ENCODE data around the gene SRGAP3. TPM values are rescaled to one million over a fixed set of nuclear protein-coding genes. Genes with fewer than 3 reads are reported as not detected.

The SRGAP3 gene
- total RNA-seq, 2 experiments from 2014 or later: 2.8 to 3.2 TPM

GRCh38 chr3:9124730-9125129 lies 124.7 kb downstream of the SRGAP3 start:
- H3K36me3 Mint-ChIP-seq (ENCODE audit: low read depth): no peaks in the 10 kb centered on the region
- no peak overlapping the region for H3K4me3 Mint-ChIP-seq
- H3K36me3 ChIP-seq (ENCODE audit: insufficient read depth, low read length): no peaks in the 10 kb centered on the region
- intact Hi-C loops (cut with DNase I, micrococcal nuclease): no loop called here
- no peak overlapping the region for H3K27ac Mint-ChIP-seq
- no peaks in the 10 kb centered on the region for H3K9me3 Mint-ChIP-seq
- POLR2A ChIA-PET: no interaction called here
- H3K4me1 ChIP-seq (ENCODE audit: insufficient read depth, low read length): no peaks in the 10 kb centered on the region
- H3K27ac ChIP-seq (ENCODE audit: low read depth in 1 of 2, low read length in 2 of 2): no peak overlapping the region
- no peak overlapping the region for H3K4me3 ChIP-seq (ENCODE audit: low read length)
- CTCF ChIA-PET: no interaction called here
- H3K27me3 Mint-ChIP-seq: no peaks in the 10 kb centered on the region
- no peaks in the 10 kb centered on the region for H3K9me3 ChIP-seq (ENCODE audit: control insufficient read depth in 1 of 2, insufficient read depth in 1 of 2, low read length in 2 of 2)
- ATAC-seq (ENCODE audit: poor library complexity): no peak
- no peak for DNase-seq
- no peak for TF ChIP-seq CTCF (IDR thresholded peaks at IDR 0.05)
- H3K27me3 ChIP-seq (ENCODE audit: control insufficient read depth in 1 of 2, insufficient read depth in 2 of 2, low read length in 2 of 2): no peaks in the 10 kb centered on the region
- H3K4me1 Mint-ChIP-seq (ENCODE audit: low read depth): no peaks in the 10 kb centered on the region

GRCh38 chr3:9123840-9124239 lies 125.6 kb downstream of the SRGAP3 start:
- H3K9me3 Mint-ChIP-seq: no peaks in the 10 kb centered on the region
- ATAC-seq (ENCODE audit: poor library complexity) (no peak), DNase-seq (no peak)
- H3K4me1 Mint-ChIP-seq (ENCODE audit: low read depth): no peaks in the 10 kb centered on the region
- intact Hi-C loops (cut with DNase I, micrococcal nuclease): no loop called here
- H3K27ac ChIP-seq (ENCODE audit: low read depth in 1 of 2, low read length in 2 of 2): no peak overlapping the region
- H3K4me3 Mint-ChIP-seq: no peak overlapping the region
- H3K27ac Mint-ChIP-seq: no peak overlapping the region
- H3K36me3 Mint-ChIP-seq (ENCODE audit: low read depth): no peaks in the 10 kb centered on the region
- H3K27me3 ChIP-seq (ENCODE audit: control insufficient read depth in 1 of 2, insufficient read depth in 2 of 2, low read length in 2 of 2): no peaks in the 10 kb centered on the region
- CTCF ChIA-PET: no interaction called here
- H3K9me3 ChIP-seq (ENCODE audit: control insufficient read depth in 1 of 2, insufficient read depth in 1 of 2, low read length in 2 of 2): no peaks in the 10 kb centered on the region
- no peaks in the 10 kb centered on the region for H3K36me3 ChIP-seq (ENCODE audit: insufficient read depth, low read length)
- H3K27me3 Mint-ChIP-seq: no peaks in the 10 kb centered on the region
- POLR2A ChIA-PET: no interaction called here
- H3K4me1 ChIP-seq (ENCODE audit: insufficient read depth, low read length): no peaks in the 10 kb centered on the region
- no peak overlapping the region for H3K4me3 ChIP-seq (ENCODE audit: low read length)
- no peak for TF ChIP-seq CTCF (IDR thresholded peaks at IDR 0.05)

GRCh38 chr3:9122732-9123364 lies 126.6 kb downstream of the SRGAP3 start:
- no peak for ATAC-seq (ENCODE audit: poor library complexity)
- no peak for DNase-seq
- POLR2A ChIA-PET: no interaction called here

More at GRCh38 chr3:9122732-9123364, 126.6 kb downstream of the SRGAP3 start:
- intact Hi-C loops (cut with DNase I, micrococcal nuclease): no loop called here
- Histone ChIP-seq H3K36me3 (ENCODE audit: insufficient read depth, low read length) (no peaks in the 10 kb centered on the region), H3K27me3 (ENCODE audit: control insufficient read depth in 1 of 2, insufficient read depth in 2 of 2, low read length in 2 of 2) (no peaks in the 10 kb centered on the region), H3K9me3 (ENCODE audit: control insufficient read depth in 1 of 2, insufficient read depth in 1 of 2, low read length in 2 of 2) (no peaks in the 10 kb centered on the region), H3K4me1 (ENCODE audit: insufficient read depth, low read length) (no peaks in the 10 kb centered on the region), H3K27ac (ENCODE audit: low read depth in 1 of 2, low read length in 2 of 2) (no peak overlapping the region), H3K4me3 (ENCODE audit: low read length) (no peak overlapping the region)
- H3K27me3 Mint-ChIP-seq: no peaks in the 10 kb centered on the region
- no peak overlapping the region for H3K27ac Mint-ChIP-seq
- no peak overlapping the region for H3K4me3 Mint-ChIP-seq
- CTCF ChIA-PET: no interaction called here
- H3K9me3 Mint-ChIP-seq: no peaks in the 10 kb centered on the region
- H3K36me3 Mint-ChIP-seq (ENCODE audit: low read depth): no peaks in the 10 kb centered on the region
- TF ChIP-seq CTCF (IDR thresholded peaks at IDR 0.05): no peak
- H3K4me1 Mint-ChIP-seq (ENCODE audit: low read depth): no peaks in the 10 kb centered on the region
